ENCODE results near the gene CMIP. TPM values are rescaled to one million over a fixed set of nuclear protein-coding genes. Genes with fewer than 3 reads are reported as not detected.
A peak's percentile ranks its signal among the peaks of the same experiment; 100 is the strongest.

CMIP gene
- polyA plus RNA-seq, 1 donor from 2014 or later = 15.1 TPM

DNA sequence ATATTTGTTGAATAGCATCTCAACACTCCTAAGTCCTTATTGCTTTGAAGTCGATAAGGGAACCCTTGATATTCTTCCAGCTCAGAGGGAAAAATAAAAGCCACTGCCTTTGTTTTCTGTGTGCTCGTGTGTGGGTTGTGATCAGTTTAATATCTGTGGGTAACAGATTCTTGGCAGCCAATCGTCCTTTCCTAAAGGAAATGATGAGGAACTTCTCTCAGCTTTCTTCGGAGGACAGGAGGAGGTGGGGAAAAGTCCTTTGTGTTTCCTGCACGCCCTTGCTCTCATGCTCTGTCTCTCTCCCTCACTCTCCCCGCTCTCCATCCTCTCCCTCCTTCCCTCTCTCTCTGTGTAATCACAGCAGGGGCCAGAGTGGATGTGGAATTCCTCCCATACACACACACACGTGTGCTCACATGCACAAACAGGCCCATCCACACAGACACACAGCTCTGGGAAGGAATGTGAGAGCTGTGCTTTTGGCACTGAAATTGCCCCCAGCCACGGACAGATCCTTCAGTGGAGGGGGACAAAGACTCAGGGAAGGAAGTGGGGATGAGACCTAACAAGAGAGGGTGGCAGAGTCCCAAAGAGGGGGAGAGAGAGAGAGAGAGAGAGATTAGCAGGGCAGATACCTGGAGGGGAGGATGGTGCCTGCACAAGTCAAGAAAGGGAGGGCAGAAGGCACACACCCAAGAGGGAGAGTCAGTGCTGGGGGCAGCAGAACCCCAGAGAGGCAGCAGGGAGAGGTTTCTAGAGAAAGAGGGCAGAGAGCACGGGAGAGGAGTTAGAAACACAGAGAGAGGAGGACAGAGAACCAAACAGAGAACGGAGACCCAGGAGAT, 250.9 kb downstream of the CMIP start:
- Histone ChIP-seq H3K4me2 (ENCODE audit: low read length) (peak overlapping the region; percentile 25), H3K27me3 (ENCODE audit: insufficient read depth, low read depth, low read length) (no peaks in the 10 kb centered on the region), H3K9me2 (ENCODE audit: insufficient read depth, low read length) (no peaks in the 10 kb centered on the region), H3K4me3 (ENCODE audit: low read length) (peak overlapping the region; percentile 41), H3K27ac (ENCODE audit: low read length) (peak overlapping the region; percentile 96), H3K9ac (ENCODE audit: low read length) (peak overlapping the region; percentile 61), H3K9me3 (ENCODE audit: low read length) (no peaks in the 10 kb centered on the region), H3F3A (ENCODE audit: insufficient read depth, low read length, poor library complexity, severe bottlenecking) (peaks cover 7% of the 10 kb centered on the region), H3K79me2 (replicated peaks; ENCODE audit: insufficient read depth, low read length) (no peaks in the 10 kb centered on the region), H4K20me1 (ENCODE audit: insufficient read depth) (no peaks in the 10 kb centered on the region), H3K36me3 (ENCODE audit: insufficient read depth, low read length) (peaks cover 17% of the 10 kb centered on the region), H2AFZ (ENCODE audit: low read depth, low read length) (no peak overlapping the region)
- TF ChIP-seq TAF1 (IDR thresholded peaks at IDR 0.05; ENCODE audit: low read depth) (no peak), EP300 (conservative IDR thresholded peaks at IDR 0.05; ENCODE audit: poor library complexity, severe bottlenecking) (no peak), RAD21 (conservative IDR thresholded peaks at IDR 0.05) (no peak), MXI1 (conservative IDR thresholded peaks at IDR 0.05; ENCODE audit: poor library complexity, severe bottlenecking) (peak; percentile 18), POLR2AphosphoS5 (IDR thresholded peaks at IDR 0.05) (peak; percentile 48), SMC3 (conservative IDR thresholded peaks at IDR 0.05; ENCODE audit: poor library complexity) (peak; percentile 26), EZH2 (IDR thresholded peaks at IDR 0.05; ENCODE audit: borderline replicate concordance, insufficient read depth, low read length, poor library complexity, severe bottlenecking) (no peak)
- TF ChIP-seq, protein P1, sequence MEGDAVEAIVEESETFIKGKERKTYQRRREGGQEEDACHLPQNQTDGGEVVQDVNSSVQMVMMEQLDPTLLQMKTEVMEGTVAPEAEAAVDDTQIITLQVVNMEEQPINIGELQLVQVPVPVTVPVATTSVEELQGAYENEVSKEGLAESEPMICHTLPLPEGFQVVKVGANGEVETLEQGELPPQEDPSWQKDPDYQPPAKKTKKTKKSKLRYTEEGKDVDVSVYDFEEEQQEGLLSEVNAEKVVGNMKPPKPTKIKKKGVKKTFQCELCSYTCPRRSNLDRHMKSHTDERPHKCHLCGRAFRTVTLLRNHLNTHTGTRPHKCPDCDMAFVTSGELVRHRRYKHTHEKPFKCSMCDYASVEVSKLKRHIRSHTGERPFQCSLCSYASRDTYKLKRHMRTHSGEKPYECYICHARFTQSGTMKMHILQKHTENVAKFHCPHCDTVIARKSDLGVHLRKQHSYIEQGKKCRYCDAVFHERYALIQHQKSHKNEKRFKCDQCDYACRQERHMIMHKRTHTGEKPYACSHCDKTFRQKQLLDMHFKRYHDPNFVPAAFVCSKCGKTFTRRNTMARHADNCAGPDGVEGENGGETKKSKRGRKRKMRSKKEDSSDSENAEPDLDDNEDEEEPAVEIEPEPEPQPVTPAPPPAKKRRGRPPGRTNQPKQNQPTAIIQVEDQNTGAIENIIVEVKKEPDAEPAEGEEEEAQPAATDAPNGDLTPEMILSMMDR (IDR thresholded peaks at IDR 0.05; ENCODE audit: poor library complexity, severe bottlenecking) = no peak
- TF ChIP-seq, protein P2, sequence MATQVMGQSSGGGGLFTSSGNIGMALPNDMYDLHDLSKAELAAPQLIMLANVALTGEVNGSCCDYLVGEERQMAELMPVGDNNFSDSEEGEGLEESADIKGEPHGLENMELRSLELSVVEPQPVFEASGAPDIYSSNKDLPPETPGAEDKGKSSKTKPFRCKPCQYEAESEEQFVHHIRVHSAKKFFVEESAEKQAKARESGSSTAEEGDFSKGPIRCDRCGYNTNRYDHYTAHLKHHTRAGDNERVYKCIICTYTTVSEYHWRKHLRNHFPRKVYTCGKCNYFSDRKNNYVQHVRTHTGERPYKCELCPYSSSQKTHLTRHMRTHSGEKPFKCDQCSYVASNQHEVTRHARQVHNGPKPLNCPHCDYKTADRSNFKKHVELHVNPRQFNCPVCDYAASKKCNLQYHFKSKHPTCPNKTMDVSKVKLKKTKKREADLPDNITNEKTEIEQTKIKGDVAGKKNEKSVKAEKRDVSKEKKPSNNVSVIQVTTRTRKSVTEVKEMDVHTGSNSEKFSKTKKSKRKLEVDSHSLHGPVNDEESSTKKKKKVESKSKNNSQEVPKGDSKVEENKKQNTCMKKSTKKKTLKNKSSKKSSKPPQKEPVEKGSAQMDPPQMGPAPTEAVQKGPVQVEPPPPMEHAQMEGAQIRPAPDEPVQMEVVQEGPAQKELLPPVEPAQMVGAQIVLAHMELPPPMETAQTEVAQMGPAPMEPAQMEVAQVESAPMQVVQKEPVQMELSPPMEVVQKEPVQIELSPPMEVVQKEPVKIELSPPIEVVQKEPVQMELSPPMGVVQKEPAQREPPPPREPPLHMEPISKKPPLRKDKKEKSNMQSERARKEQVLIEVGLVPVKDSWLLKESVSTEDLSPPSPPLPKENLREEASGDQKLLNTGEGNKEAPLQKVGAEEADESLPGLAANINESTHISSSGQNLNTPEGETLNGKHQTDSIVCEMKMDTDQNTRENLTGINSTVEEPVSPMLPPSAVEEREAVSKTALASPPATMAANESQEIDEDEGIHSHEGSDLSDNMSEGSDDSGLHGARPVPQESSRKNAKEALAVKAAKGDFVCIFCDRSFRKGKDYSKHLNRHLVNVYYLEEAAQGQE (IDR thresholded peaks at IDR 0.05; ENCODE audit: borderline replicate concordance) = peak; percentile 83

DNA sequence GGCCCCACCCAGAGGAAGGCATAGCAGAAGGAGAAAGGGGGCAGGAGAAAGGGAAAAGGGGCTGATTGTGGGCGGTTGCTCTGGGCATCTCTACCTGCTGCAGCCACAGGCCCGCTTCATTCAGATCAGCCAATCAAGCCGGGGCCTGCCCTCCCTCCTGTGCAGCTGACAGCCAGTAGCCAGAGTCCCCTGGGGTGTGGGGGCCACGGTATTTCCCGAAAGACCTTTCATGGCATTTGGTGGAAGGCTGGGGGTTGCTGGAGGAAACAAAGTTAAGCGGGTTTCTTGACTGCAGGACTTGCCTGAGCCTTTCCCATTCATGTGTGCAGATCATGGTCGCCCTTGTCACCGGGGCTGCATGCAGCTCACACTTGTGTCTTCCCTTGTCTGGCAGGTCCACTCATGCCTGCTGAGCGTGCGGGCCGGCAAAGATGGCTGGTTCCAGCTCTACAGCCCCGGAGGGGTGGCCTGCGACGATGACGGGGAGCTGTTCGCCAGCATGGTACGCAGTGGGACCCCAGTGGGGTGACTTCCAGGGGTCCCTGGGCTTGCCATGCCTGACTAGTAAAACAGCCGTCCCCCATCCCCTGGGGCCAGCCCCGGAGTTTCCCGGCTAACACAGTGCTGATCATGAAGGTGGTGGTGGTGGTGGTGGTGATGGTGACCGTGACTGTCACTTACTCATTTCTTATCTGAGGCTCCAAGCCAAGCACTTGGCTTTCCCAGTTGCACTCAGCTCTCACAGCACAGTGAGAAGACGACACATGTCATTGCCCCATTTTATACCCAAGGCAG, 251.8 kb downstream of the CMIP start:
- Histone ChIP-seq H3K4me3 (ENCODE audit: low read length) (peak overlapping the region; percentile 41), H3K79me2 (replicated peaks; ENCODE audit: insufficient read depth, low read length) (no peaks in the 10 kb centered on the region), H3K9me3 (ENCODE audit: low read length) (no peaks in the 10 kb centered on the region), H3K36me3 (ENCODE audit: insufficient read depth, low read length) (peaks cover 18% of the 10 kb centered on the region), H3K27ac (ENCODE audit: low read length) (peak overlapping the region; percentile 96), H3F3A (ENCODE audit: insufficient read depth, low read length, poor library complexity, severe bottlenecking) (peaks cover 7% of the 10 kb centered on the region), H3K9ac (ENCODE audit: low read length) (peak overlapping the region; percentile 61), H2AFZ (ENCODE audit: low read depth, low read length) (no peak overlapping the region), H3K27me3 (ENCODE audit: insufficient read depth, low read depth, low read length) (no peaks in the 10 kb centered on the region), H4K20me1 (ENCODE audit: insufficient read depth) (no peaks in the 10 kb centered on the region), H3K9me2 (ENCODE audit: insufficient read depth, low read length) (no peaks in the 10 kb centered on the region), H3K4me2 (ENCODE audit: low read length) (no peak overlapping the region)
- TF ChIP-seq EP300 (conservative IDR thresholded peaks at IDR 0.05; ENCODE audit: poor library complexity, severe bottlenecking) (no peak), RAD21 (conservative IDR thresholded peaks at IDR 0.05) (no peak), SMC3 (conservative IDR thresholded peaks at IDR 0.05; ENCODE audit: poor library complexity) (no peak), POLR2AphosphoS5 (IDR thresholded peaks at IDR 0.05) (no peak), EZH2 (IDR thresholded peaks at IDR 0.05; ENCODE audit: borderline replicate concordance, insufficient read depth, low read length, poor library complexity, severe bottlenecking) (no peak), TAF1 (IDR thresholded peaks at IDR 0.05; ENCODE audit: low read depth) (no peak), MXI1 (conservative IDR thresholded peaks at IDR 0.05; ENCODE audit: poor library complexity, severe bottlenecking) (no peak)
- TF ChIP-seq, protein P2 (IDR thresholded peaks at IDR 0.05; ENCODE audit: borderline replicate concordance) = no peak
- TF ChIP-seq, protein P1 (IDR thresholded peaks at IDR 0.05; ENCODE audit: poor library complexity, severe bottlenecking) = no peak
